ENCODE measurements around the gene CENPA.
"Not testable (repeated sequence)": the region's sequence is repeated elsewhere in the genome, so short reads cannot be mapped to it uniquely, and the experiment has no call there.

The CENPA gene

GRCh38 chr2:26744953-26745352, 40.9 kb upstream of the CENPA start:
- Histone ChIP-seq H3K27ac (no peak overlapping the region), H3K27me3 (no peaks in the 10 kb centered on the region; a peak in 1 of 22 replicates), H3K9ac (no peak overlapping the region), H3K4me3 (no peak overlapping the region), H3K36me3 (no peaks in the 10 kb centered on the region), H3K9me3 (replicated peaks in 1 of 11) (no peaks in the 10 kb centered on the region), H3K4me2 (no peak overlapping the region), H4K20me1 (peaks cover 0 to 7% (median 0%) of the 10 kb centered on the region in 11 experiments; a peak in 2 of 22 replicates), H3K4me1 (peaks cover 7 to 37% (median 28%) of the 10 kb centered on the region in 10 experiments; a peak in 17 of 20 replicates)
- TF ChIP-seq Cebpa-rat (IDR thresholded peaks at IDR 0.05), result no peak

- H3K4me3 ChIP-seq, result no peak overlapping the region
- no peak overlapping the region for H3K9ac ChIP-seq
- peaks cover 0 to 7% (median 0%) of the 10 kb centered on the region in 11 experiments; a peak in 1 of 22 replicates for H4K20me1 ChIP-seq
These were observed 40.1 kb upstream of the CENPA start for GRCh38 chr2:26745609-26746327.

GRCh38 chr2:26746934-26747333, 38.9 kb upstream of the CENPA start:
- Histone ChIP-seq H3K27me3 (no peaks in the 10 kb centered on the region; a peak in 1 of 22 replicates), H3K27ac (no peak overlapping the region), H3K36me3 (no peaks in the 10 kb centered on the region), H3K4me3 (no peak overlapping the region), H3K4me2 (no peak overlapping the region), H3K4me1 (peaks cover 9 to 37% (median 23%) of the 10 kb centered on the region in 10 experiments; a peak in 17 of 20 replicates), H3K9me3 (replicated peaks in 1 of 11) (no peaks in the 10 kb centered on the region), H3K9ac (no peak overlapping the region), H4K20me1 (no peaks in the 10 kb centered on the region)
- TF ChIP-seq Cebpa-rat (IDR thresholded peaks at IDR 0.05), result no peak

More at GRCh38 chr2:26745609-26746327, 40.1 kb upstream of the CENPA start:
- Histone ChIP-seq H3K4me2 (no peak overlapping the region), H3K9me3 (replicated peaks in 1 of 11) (no peaks in the 10 kb centered on the region), H3K27me3 (no peaks in the 10 kb centered on the region; a peak in 1 of 22 replicates), H3K36me3 (no peaks in the 10 kb centered on the region), H3K4me1 (peaks cover 9 to 37% (median 28%) of the 10 kb centered on the region in 10 experiments; a peak in 18 of 20 replicates), H3K27ac (no peak overlapping the region)
- TF ChIP-seq Cebpa-rat (IDR thresholded peaks at IDR 0.05), result no peak

- peaks cover 17 to 53% (median 40%) of the 10 kb centered on the region in 10 experiments; a peak in 19 of 20 replicates for H3K4me1 ChIP-seq
- not testable (repeated sequence) for H3K36me3 ChIP-seq; H3K27me3 ChIP-seq; H3K9me3 ChIP-seq (replicated peaks in 1 of 11); H3K9ac ChIP-seq; H4K20me1 ChIP-seq; H3K4me3 ChIP-seq
- H3K4me2 ChIP-seq, result peak overlapping the region in 9 of 11 experiments; percentile 19 to 48 (median 29); a peak in 8 of 22 replicates
- 0 out of 22 replicates have a peak overlapping the region, but pooled peaks of 1 of the 11 experiments have one; percentile 45 for H3K27ac ChIP-seq
These were observed 36.0 kb upstream of the CENPA start for GRCh38 chr2:26749787-26750420.

- H3K27me3 ChIP-seq; H3K4me3 ChIP-seq; H3K9ac ChIP-seq; H3K27ac ChIP-seq; H3K36me3 ChIP-seq; H4K20me1 ChIP-seq; H3K9me3 ChIP-seq (replicated peaks in 1 of 11): not testable (repeated sequence)
- peak overlapping the region in 9 of 11 experiments; percentile 9 to 48 (median 29); a peak in 8 of 22 replicates for H3K4me2 ChIP-seq
- H3K4me1 ChIP-seq, result peaks cover 22 to 59% (median 46%) of the 10 kb centered on the region in 10 experiments
These were observed 35.4 kb upstream of the CENPA start for GRCh38 chr2:26750467-26750866.

- Histone ChIP-seq H3K36me3 (no peaks in the 10 kb centered on the region), H3K4me3 (no peak overlapping the region), H3K27me3 (no peaks in the 10 kb centered on the region), H3K4me2 (peak overlapping the region in 9 of 11 experiments; percentile 10 to 64 (median 37); a peak in 14 of 22 replicates), H3K4me1 (peaks cover 34 to 69% (median 62%) of the 10 kb centered on the region in 10 experiments), H3K9me3 (replicated peaks in 1 of 11) (no peaks in the 10 kb centered on the region), H4K20me1 (0 out of 22 replicates have a peak, but pooled peaks cover 0 to 7% (median 0%) of the 10 kb centered on the region in 11 experiments), H3K9ac (no peak overlapping the region; a peak in 1 of 22 replicates), H3K27ac (no peak overlapping the region; a peak in 1 of 22 replicates)
- TF ChIP-seq Cebpa-rat (IDR thresholded peaks at IDR 0.05), result no peak
These were observed 33.2 kb upstream of the CENPA start for GRCh38 chr2:26752656-26753055.

GRCh38 chr2:26754539-26754938, 31.3 kb upstream of the CENPA start:
- Histone ChIP-seq H3K36me3 (no peaks in the 10 kb centered on the region), H3K4me1 (peaks cover 42 to 83% (median 74%) of the 10 kb centered on the region in 10 experiments)

GRCh38 chr2:26754972-26755670, 30.7 kb upstream of the CENPA start:
- no peak overlapping the region for H3K4me3 ChIP-seq
- H3K9me3 ChIP-seq (replicated peaks in 1 of 11), result no peaks in the 10 kb centered on the region
- H3K36me3 ChIP-seq, result no peaks in the 10 kb centered on the region
- H3K9ac ChIP-seq, result no peak overlapping the region
- H4K20me1 ChIP-seq, result 0 out of 22 replicates have a peak, but pooled peaks cover 0 to 7% (median 0%) of the 10 kb centered on the region in 11 experiments
- no peak overlapping the region for H3K27ac ChIP-seq
- no peak for TF ChIP-seq Cebpa-rat (IDR thresholded peaks at IDR 0.05)
- peaks cover 41 to 79% (median 71%) of the 10 kb centered on the region in 10 experiments for H3K4me1 ChIP-seq
- no peaks in the 10 kb centered on the region for H3K27me3 ChIP-seq
- peak overlapping the region; percentile 28 to 78 (median 59) for H3K4me2 ChIP-seq

More at GRCh38 chr2:26754539-26754938, 31.3 kb upstream of the CENPA start:
- Histone ChIP-seq H3K27ac (no peak overlapping the region), H4K20me1 (0 out of 22 replicates have a peak, but pooled peaks cover 0 to 7% (median 0%) of the 10 kb centered on the region in 11 experiments), H3K4me3 (no peak overlapping the region), H3K27me3 (no peaks in the 10 kb centered on the region), H3K9ac (no peak overlapping the region), H3K4me2 (peak overlapping the region in 10 of 11 experiments; percentile 38 to 78 (median 59); a peak in 21 of 22 replicates), H3K9me3 (replicated peaks in 1 of 11) (no peaks in the 10 kb centered on the region)
- no peak for TF ChIP-seq Cebpa-rat (IDR thresholded peaks at IDR 0.05)
